Fibroblast of lung (primary cell): ENCODE data around the gene RASA1. TPM values are rescaled to one million over a fixed set of nuclear protein-coding genes. Genes with fewer than 3 reads are reported as not detected.
"Not testable (repeated sequence)": the region's sequence is repeated elsewhere in the genome, so short reads cannot be mapped to it uniquely, and the experiment has no call there.

Source experiments
- DNase-seq, 2 donors: peaks; one replicate each; pipeline versions ENCODE4 v3.0.0 to v3.0.0-alpha.2; 2010; ENCODE audit warnings: low read depth in 2 of 2
- H2AFZ ChIP-seq: 2 replicates; pipeline ENCODE4 v1.5.1; 2012; ENCODE audit warnings: low read length, control low read depth, inconsistent platforms
- H3K27ac ChIP-seq: 2 replicates; pipeline ENCODE4 v1.5.1; 2011; ENCODE audit warnings: low read length, control low read depth; ENCODE audit not compliant: insufficient read depth
- H3K27me3 ChIP-seq: 2 replicates; pipeline ENCODE4 v1.5.1; 2011; ENCODE audit warnings: mild to moderate bottlenecking, low read length; ENCODE audit not compliant: control insufficient read depth, insufficient read depth
- H3K36me3 ChIP-seq: 2 replicates; pipeline ENCODE4 v1.5.1; 2011; ENCODE audit warnings: low read length; ENCODE audit not compliant: control insufficient read depth, insufficient read depth
- H3K4me1 ChIP-seq: 2 replicates; pipeline ENCODE4 v1.5.1; 2011; ENCODE audit warnings: low read length; ENCODE audit not compliant: control insufficient read depth, insufficient read depth; ENCODE audit errors: extremely low read depth
- H3K4me2 ChIP-seq: 2 replicates; pipeline ENCODE4 v1.5.1; 2011; ENCODE audit warnings: low read length, control low read depth; ENCODE audit not compliant: insufficient read depth; ENCODE audit errors: extremely low read depth
- H3K4me3 ChIP-seq, 4 experiments: fragments of 200-600 bp in 1 of 4; sonication (generic) in 1 of 4; replicated peaks in 1 of 4; 2 replicates each; pipeline ENCODE4 v1.5.1; 2011 to 2016; ENCODE audit warnings: low read length in 4 of 4, low read depth in 3 of 4, mild to moderate bottlenecking in 3 of 4, control low read depth in 2 of 4, inconsistent platforms in 1 of 4, mixed read lengths in 1 of 4; ENCODE audit not compliant: insufficient read depth in 1 of 4; ENCODE audit errors: control extremely low read depth in 1 of 4
- H3K79me2 ChIP-seq: 2 replicates; pipeline ENCODE4 v1.5.1; 2012; ENCODE audit warnings: mild to moderate bottlenecking, low read length, inconsistent platforms; ENCODE audit not compliant: control insufficient read depth, insufficient read depth
- H3K9ac ChIP-seq: 2 replicates; pipeline ENCODE4 v1.5.1; 2011; ENCODE audit warnings: mild to moderate bottlenecking, low read length, control low read depth; ENCODE audit not compliant: insufficient read depth
- H3K9me3 ChIP-seq: 2 replicates; pipeline ENCODE4 v1.5.1; 2012; ENCODE audit warnings: low read depth, low read length; ENCODE audit not compliant: control insufficient read depth, insufficient read depth
- H4K20me1 ChIP-seq: 2 replicates; pipeline ENCODE4 v1.5.1; 2011; ENCODE audit warnings: low read length; ENCODE audit not compliant: control insufficient read depth, insufficient read depth; ENCODE audit errors: extremely low read depth
- CTCF ChIP-seq, 2 donors: IDR thresholded peaks in 1 of 2; conservative IDR thresholded peaks in 1 of 2; 1 replicate in 1 of 2; 2 replicates in 1 of 2; pipeline ENCODE4 v1.5.1; 2011 to 2012; ENCODE audit warnings: low read length in 2 of 2, control low read depth in 1 of 2, inconsistent platforms in 1 of 2, low read depth in 1 of 2, mild to moderate bottlenecking in 1 of 2
- EZH2 ChIP-seq: IDR thresholded peaks from 2 replicates; pipeline ENCODE4 v1.5.1; 2012; ENCODE audit warnings: low read length, control low read depth, mild to moderate bottlenecking; ENCODE audit errors: missing control alignments
- polyA plus RNA-seq, 2 donors: library from polyadenylated mRNA; depleted of rRNA in 1 of 2; stranded (reverse) in 1 of 2; unstranded in 1 of 2; fragments of >200 nt; gene quantifications; 2 replicates each; pipeline ENCODE4 v1.2.1, GENCODE V29; 2011 to 2012; ENCODE audit warnings: missing spikeins in 1 of 2
- total RNA-seq: library from RNA; depleted of rRNA; stranded (reverse); fragments of >200 nt; gene quantifications from 2 replicates; pipeline ENCODE4 v1.2.1, GENCODE V29; 2014

RASA1 gene
- total and polyA plus RNA-seq, 2 donors (not counting 1 experiment from before 2014, with no cell fraction given), result 45.8 to 66.6 TPM

DNA sequence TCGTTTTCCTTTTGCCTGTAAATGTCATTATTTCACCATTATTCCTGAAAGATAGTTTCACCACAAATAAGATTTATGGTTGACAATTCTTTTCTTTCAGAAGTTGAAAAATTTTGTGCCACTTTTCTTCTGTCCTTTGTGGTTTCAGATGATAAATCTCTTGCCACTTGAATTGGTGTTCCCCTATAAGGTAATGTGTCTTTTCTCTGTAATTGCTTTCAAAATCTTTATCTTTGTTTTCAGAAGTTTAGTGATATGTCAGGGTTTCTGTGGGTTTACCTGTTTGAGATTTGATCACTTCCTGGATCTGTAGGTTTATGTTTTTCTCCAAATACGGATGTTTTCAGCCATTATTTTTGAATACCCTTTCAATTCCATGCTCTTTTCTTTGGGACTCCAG is 14.6 kb downstream of the RASA1 start:
- H3K27me3 ChIP-seq, result no peaks in the 10 kb centered on the region
- H4K20me1 ChIP-seq, result no peaks in the 10 kb centered on the region
- DNase-seq, result no peak
- H3K79me2 ChIP-seq, result peaks cover 72% of the 10 kb centered on the region
- H3K4me1 ChIP-seq, result no peaks in the 10 kb centered on the region
- H2AFZ ChIP-seq, result no peak overlapping the region
- no peak overlapping the region for H3K4me2 ChIP-seq
- H3K36me3 ChIP-seq, result no peaks in the 10 kb centered on the region
- TF ChIP-seq EZH2, result no peak
- no peak for TF ChIP-seq CTCF (conservative IDR thresholded peaks at IDR 0.05 in 1 of 2, IDR thresholded peaks at IDR 0.05 in 1 of 2; ENCODE audit: low read depth in 1 of 2, low read length in 2 of 2)
- H3K9ac ChIP-seq, result no peak overlapping the region
- H3K9me3 ChIP-seq, result no peaks in the 10 kb centered on the region
- no peak overlapping the region for H3K27ac ChIP-seq
- no peak overlapping the region for H3K4me3 ChIP-seq

DNA sequence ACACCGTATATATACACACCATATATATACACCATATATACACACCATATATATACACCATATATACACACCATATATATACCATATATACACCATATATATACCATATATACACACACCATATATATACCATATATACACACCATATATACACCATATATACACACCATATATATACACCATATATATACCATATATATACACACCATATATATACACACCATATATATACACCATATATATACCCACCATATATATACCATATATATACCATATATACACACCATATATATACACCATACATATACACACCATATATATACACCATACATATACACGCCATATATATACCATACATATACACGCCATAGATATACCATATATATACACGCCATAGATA is 19.6 kb downstream of the RASA1 start:
- not testable (repeated sequence) for H3K4me2 ChIP-seq, H4K20me1 ChIP-seq

DNA sequence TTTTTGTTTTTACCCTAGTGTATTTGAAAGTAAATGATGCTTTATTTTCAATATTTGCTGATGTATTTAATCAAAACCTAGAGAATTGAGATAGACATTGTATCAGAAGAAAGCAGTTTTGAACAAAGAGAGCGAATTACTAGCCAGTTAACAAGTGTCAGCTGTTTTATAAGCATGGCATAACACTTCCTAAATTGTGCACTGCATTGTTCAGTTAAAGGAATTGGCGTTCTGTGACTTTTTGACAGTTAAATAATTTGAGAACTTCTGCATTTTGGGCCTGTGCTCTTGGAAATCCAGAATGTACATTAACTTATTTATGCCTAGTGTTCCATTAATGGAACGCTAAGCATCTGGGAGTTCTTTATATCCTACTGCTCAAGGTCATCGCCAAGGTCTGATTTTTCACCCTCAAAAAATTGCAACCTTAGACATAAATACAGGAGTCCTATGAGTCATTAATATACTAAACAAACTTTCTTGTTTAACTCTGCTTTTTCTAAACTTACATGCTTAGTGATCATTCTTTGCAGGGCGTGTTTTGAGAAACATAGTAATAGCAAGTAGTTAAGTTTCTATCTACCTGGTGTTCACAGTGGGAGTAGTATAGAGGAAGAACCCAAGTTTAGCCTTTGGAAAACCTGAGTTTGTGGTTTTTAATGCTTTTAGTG is 31.1 kb downstream of the RASA1 start:
- Histone ChIP-seq H3K27ac (no peak overlapping the region), H3K4me1 (peaks cover 6% of the 10 kb centered on the region), H3K4me3 (no peak overlapping the region), H2AFZ (no peak overlapping the region), H3K4me2 (no peak overlapping the region), H3K9ac (no peak overlapping the region), H3K36me3 (no peaks in the 10 kb centered on the region), H3K79me2 (peaks cover 81% of the 10 kb centered on the region), H4K20me1 (no peaks in the 10 kb centered on the region), H3K9me3 (no peaks in the 10 kb centered on the region), H3K27me3 (no peaks in the 10 kb centered on the region)
- DNase-seq, result peak; percentile 20 to 23
- TF ChIP-seq EZH2, result no peak
- no peak for TF ChIP-seq CTCF (conservative IDR thresholded peaks at IDR 0.05 in 1 of 2, IDR thresholded peaks at IDR 0.05 in 1 of 2; ENCODE audit: low read depth in 1 of 2, low read length in 2 of 2)

More for the DNA sequence above, 19.6 kb downstream of the RASA1 start:
- not testable (repeated sequence) for H3K4me1 ChIP-seq, H3K27me3 ChIP-seq, H3K4me3 ChIP-seq, H3K36me3 ChIP-seq, H3K27ac ChIP-seq, H2AFZ ChIP-seq, H3K9ac ChIP-seq, H3K9me3 ChIP-seq, DNase-seq
- peaks cover 69% of the 10 kb centered on the region for H3K79me2 ChIP-seq
